ENCODE data around the gene ELP5.
"Not testable (repeated sequence)": the region's sequence is repeated elsewhere in the genome, so short reads cannot be mapped to it uniquely, and the experiment has no call there.

Gene ELP5

GRCh38 chr17:7237266-7237760 is 14.7 kb upstream of the ELP5 start:
- DNase-seq (ENCODE audit: low spot score in 2 of 2) = no peak
- no peaks in the 10 kb centered on the region; the same call in 1 of the 2 replicates for H3K9me3 ChIP-seq
- peaks cover 52% of the 10 kb centered on the region for H3K36me3 ChIP-seq (replicated peaks)
- H3K4me1 ChIP-seq = peaks cover 24% of the 10 kb centered on the region
- no peaks in the 10 kb centered on the region for H3K27me3 ChIP-seq (ENCODE audit: low read depth)
- peak overlapping the region; percentile 95 for H3K4me3 ChIP-seq
- in situ Hi-C loops (cut with MboI; ENCODE audit: low sequenced_read_pairs) = loop anchor here (25.0 kb wide), 1 partner anchor 925 kb away; the partner anchor contains the start of genes PER1 and VAMP2

DNA sequence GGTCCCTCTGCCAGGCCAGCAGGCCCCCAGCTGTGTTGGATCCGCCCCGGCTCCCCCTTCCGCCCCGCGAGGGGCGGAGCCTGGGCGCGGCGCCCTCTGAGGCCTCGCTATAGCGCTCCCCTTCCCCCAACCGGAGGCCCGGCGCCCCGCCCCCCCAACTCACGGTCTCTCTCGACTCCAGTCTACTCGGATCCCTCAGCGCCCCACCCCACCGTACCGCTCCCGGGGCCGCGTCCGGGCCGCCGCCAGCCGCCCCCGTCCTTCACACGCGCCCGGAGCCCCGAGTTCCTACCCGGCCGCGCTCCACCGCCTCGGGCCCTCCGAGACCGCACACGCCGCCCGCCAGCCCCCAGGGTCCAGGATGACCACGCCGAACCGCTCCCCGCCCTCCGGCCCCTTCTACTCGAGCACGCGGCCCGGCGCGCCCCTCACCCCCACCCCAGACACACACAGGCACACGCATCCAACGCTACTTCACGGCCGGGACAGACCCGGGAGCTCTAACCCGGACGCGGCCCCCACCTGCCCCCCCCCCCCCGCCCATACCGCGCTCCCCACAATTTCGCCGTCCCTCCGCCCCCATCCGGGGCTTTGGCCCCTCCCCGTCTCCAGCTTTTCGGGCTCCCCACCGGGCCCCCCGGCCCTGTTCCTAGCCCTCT is 14.1 kb upstream of the ELP5 start:
- H3K9me3 ChIP-seq = no peaks in the 10 kb centered on the region; the same call in 1 of the 2 replicates
- DNase-seq (ENCODE audit: low spot score in 2 of 2) = peak; percentile 53 to 90
- in situ Hi-C loops (cut with MboI; ENCODE audit: low sequenced_read_pairs) = loop anchor here (25.0 kb wide), 1 partner anchor 924 kb away; the partner anchor contains the start of genes PER1 and VAMP2
- H3K36me3 ChIP-seq (replicated peaks) = peaks cover 52% of the 10 kb centered on the region
- peaks cover 20% of the 10 kb centered on the region for H3K4me1 ChIP-seq
- H3K27me3 ChIP-seq (ENCODE audit: low read depth) = no peaks in the 10 kb centered on the region
- peak overlapping the region; percentile 95 for H3K4me3 ChIP-seq

- Histone ChIP-seq H3K36me3 (replicated peaks) (peaks cover 56% of the 10 kb centered on the region), H3K4me1 (peaks cover 23% of the 10 kb centered on the region), H3K9me3 (no peaks in the 10 kb centered on the region; the same call in 1 of the 2 replicates), H3K4me3 (peak overlapping the region; percentile 95), H3K27me3 (ENCODE audit: low read depth) (no peaks in the 10 kb centered on the region)
- in situ Hi-C loops (cut with MboI; ENCODE audit: low sequenced_read_pairs) = loop anchor here (25.0 kb wide), 1 partner anchor 924 kb away; the partner anchor contains the start of genes PER1 and VAMP2
- DNase-seq (ENCODE audit: low spot score in 2 of 2) = peak in 1 of 2 experiments; percentile 47
These were observed 13.5 kb upstream of the ELP5 start for GRCh38 chr17:7238420-7239090.

DNA sequence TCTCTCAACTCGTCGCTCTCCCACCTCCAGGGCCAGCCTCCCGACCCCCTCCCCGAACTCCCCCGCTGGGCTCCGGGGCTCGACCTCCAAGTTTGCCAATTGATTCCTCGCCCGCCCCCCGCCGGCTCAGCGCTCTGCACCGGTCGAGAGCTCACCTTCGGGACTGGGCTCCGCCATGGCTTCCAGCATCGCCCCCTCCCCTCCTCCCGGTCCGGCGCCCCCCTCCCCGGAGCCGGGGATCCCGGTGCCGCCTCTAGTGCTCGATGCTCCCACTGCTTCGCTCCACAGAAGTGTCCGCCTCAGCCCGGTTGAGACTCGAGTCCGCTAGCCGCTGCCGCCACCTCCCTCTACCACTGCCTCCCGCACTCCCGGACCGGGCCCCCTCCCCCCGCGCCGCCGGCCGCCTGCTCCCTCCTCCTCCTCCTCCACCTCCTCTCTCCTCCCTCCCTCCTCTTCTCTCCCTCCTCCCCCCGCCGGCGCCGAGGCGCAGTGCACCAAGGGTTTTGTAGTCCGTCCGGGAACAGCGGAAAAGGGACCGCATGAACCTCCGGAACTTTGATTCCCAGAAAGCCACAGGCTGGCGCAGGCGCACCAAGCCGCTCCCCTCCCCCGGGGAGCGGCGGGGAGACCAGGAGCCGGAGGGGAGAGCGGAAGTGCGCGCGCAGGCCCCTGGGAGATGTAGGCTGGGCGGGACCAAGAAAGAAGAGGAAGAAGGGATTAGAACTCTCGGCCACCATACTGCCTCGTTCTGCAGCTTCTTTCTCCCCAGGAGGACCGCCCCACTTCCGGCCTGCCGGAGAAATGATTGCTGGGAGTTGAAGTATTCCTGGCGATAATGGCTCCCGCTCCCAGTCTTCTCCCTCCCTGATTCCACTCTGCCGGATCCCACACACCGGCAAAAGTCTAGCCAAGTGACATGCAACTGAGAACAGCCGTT is 12.7 kb upstream of the ELP5 start, which contains the start of gene PHF23:
Gene PHF23, minus strand, starts transcription at position 367 of the 937 bp plus-strand sequence. Its CDS starts 178 bp downstream, at position 189.
- peaks cover 63% of the 10 kb centered on the region for H3K36me3 ChIP-seq (replicated peaks)
- peak; percentile 99 for DNase-seq (ENCODE audit: low spot score in 2 of 2)
- H3K4me1 ChIP-seq = peaks cover 23% of the 10 kb centered on the region
- in situ Hi-C loops (cut with MboI; ENCODE audit: low sequenced_read_pairs) = loop anchor here (10.0 to 25.0 kb wide), 2 partner anchors 245 to 923 kb away; partner anchors contain the start of genes PER1, POLR2A, SLC35G6 and VAMP2
- H3K9me3 ChIP-seq = no peaks in the 10 kb centered on the region; the same call in 1 of the 2 replicates
- no peaks in the 10 kb centered on the region for H3K27me3 ChIP-seq (ENCODE audit: low read depth)
- peak within 1 kb of the TSS; percentile 95 for H3K4me3 ChIP-seq

GRCh38 chr17:7240375-7240774 is 11.6 kb upstream of the ELP5 start:
- Histone ChIP-seq H3K9me3 (no peaks in the 10 kb centered on the region; the same call in 1 of the 2 replicates), H3K4me3 (peak overlapping the region; percentile 6; the same call in 1 of the 2 replicates), H3K36me3 (replicated peaks) (peaks cover 61% of the 10 kb centered on the region), H3K4me1 (peaks cover 19% of the 10 kb centered on the region), H3K27me3 (ENCODE audit: low read depth) (no peaks in the 10 kb centered on the region)
- DNase-seq (ENCODE audit: low spot score in 2 of 2) = no peak
- in situ Hi-C loops (cut with MboI; ENCODE audit: low sequenced_read_pairs) = loop anchor here (10.0 to 25.0 kb wide), 2 partner anchors 244 to 922 kb away; partner anchors contain the start of genes PER1, POLR2A, SLC35G6 and VAMP2

DNA sequence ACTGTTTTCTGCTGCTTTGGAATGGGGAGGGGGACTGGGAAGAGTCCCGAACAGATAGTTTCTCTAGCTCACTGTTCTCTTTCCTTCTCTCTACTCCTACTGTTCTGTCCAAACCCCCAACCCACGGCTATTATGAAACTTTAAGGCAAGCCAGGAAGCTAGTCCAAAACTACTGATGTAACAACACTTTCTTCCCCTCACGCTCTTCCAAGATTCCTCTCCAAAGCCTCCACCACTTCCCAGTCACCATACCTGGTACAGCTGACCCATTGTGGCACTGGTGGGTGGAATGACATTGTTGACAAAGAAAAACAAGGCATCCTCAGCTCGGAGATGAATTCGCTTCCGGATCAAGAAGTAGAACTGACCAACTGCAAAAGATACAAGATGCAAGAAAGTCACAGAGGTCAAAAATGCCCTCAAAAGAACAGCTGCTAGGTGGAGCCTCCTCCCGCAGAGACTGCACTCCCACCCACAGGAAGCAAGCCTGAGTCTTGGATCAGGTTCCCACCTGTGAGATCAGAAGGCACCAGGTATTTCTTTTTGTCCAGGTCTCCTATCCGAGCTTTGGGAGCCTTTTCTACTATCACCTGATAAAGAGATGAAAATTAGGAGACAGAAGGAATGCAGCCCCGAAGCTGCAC is 10.8 kb upstream of the ELP5 start:
- H3K4me1 ChIP-seq = peaks cover 19% of the 10 kb centered on the region
- no peaks in the 10 kb centered on the region; the same call in 1 of the 2 replicates for H3K9me3 ChIP-seq
- H3K36me3 ChIP-seq (replicated peaks) = peaks cover 61% of the 10 kb centered on the region
- in situ Hi-C loops (cut with MboI; ENCODE audit: low sequenced_read_pairs) = loop anchor here (10.0 to 25.0 kb wide), 2 partner anchors 244 to 921 kb away; partner anchors contain the start of genes PER1, POLR2A, SLC35G6 and VAMP2
- DNase-seq (ENCODE audit: low spot score in 2 of 2) = no peak
- H3K4me3 ChIP-seq = peak overlapping the region; percentile 71
- H3K27me3 ChIP-seq (ENCODE audit: low read depth) = no peaks in the 10 kb centered on the region

DNA sequence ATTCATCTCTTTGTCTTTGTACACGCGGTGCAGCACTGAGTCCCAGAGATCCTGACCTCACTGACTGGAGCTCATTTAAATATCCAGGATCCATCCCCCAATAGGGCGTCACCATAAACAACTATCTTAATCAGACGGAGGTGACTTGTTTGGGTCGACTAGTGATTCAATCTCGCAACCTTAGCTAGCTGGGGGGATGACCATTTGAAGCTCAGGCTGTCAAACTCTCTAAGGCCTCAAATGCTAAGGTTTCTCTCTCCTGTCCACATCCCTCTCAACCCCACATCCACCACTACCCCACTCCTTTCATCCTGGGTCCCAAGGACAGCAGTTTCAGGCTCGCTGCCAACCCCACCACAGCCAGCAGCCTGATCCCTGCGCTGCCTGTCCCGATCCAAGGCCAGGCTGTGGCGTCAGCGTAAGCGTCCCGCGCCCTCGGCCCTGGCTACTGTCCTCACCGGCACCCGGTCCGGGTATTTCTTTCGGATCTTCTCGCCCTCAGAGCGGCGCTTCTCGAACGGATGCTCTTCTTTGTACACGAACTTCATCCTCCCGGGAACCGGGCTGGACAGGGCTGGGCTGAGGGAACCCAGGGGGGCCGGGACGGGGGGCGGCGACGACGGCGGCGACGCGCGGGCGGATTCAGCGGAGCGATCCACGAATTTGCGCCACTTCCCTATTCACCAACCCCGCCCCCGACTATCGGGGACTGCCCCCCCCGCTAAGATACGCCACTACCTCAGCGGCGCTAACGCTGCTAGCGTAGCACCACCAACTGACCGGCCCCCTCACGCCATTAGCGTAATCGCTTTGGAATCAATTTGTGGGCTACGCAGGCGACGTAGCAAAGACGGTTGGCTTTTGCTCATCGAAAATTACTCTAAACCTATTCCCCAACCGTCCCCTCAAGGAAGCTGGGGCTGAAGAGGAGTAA is 10.0 kb upstream of the ELP5 start, which contains the start of gene GABARAP:
Gene GABARAP, minus strand, starts transcription at position 667 of the 934 bp plus-strand sequence. Its CDS starts 119 bp downstream, at position 548.
- H3K36me3 ChIP-seq (replicated peaks) = peaks cover 61% of the 10 kb centered on the region
- no peaks in the 10 kb centered on the region for H3K27me3 ChIP-seq (ENCODE audit: low read depth)
- in situ Hi-C loops (cut with MboI; ENCODE audit: low sequenced_read_pairs) = loop anchor here (10.0 to 25.0 kb wide), 2 partner anchors 243 to 920 kb away; partner anchors contain the start of genes PER1, POLR2A, SLC35G6 and VAMP2
- H3K4me3 ChIP-seq = peak within 1 kb of the TSS; percentile 71
- peak; percentile 74 to 95 for DNase-seq (ENCODE audit: low spot score in 2 of 2)
- peaks cover 19% of the 10 kb centered on the region for H3K4me1 ChIP-seq
- H3K9me3 ChIP-seq = no peaks in the 10 kb centered on the region; the same call in 1 of the 2 replicates

DNA sequence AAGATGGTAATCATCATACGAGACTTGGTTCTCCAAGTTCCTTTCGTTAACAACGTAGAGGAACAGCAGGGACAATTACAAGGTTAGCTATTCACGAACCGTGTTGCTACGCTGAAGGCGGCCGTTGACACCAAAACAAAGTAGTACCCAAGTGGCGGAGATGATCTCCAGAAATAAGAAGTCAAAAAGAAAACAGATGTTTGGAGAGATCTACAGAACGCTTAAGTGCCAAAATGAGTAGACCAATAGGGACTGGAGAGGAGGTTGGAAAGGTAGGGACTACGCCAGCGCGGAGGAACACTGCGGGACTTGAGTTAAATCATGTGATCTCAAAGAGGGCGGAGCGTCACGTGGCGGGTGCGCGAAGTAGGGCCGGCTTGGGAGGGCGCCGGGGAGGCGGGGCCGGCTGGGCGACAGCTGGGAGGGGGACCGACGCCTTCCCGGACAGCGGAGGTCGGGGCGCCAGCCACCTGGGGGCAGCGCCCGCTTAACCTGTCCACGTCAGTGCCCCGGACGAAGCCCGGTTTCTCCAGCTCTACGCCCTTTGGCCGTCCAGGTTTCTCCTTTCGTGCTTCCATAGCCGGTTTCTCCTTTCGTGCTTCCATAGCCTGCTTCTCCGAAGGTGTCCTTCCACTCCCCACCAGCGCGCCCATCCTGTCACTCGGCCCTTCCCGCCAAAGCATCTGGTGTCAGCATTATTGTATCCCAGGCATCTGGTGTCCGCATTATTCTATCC is 9.1 kb upstream of the ELP5 start:
- Histone ChIP-seq H3K4me3 (peak overlapping the region; percentile 71), H3K36me3 (replicated peaks) (peaks cover 56% of the 10 kb centered on the region), H3K4me1 (peaks cover 14% of the 10 kb centered on the region), H3K9me3 (no peaks in the 10 kb centered on the region; the same call in 1 of the 2 replicates), H3K27me3 (ENCODE audit: low read depth) (no peaks in the 10 kb centered on the region)
- DNase-seq (ENCODE audit: low spot score in 2 of 2) = peak; percentile 83 to 97
- in situ Hi-C loops (cut with MboI; ENCODE audit: low sequenced_read_pairs) = loop anchor here (10.0 to 25.0 kb wide), 2 partner anchors 242 to 919 kb away; partner anchors contain the start of genes PER1, POLR2A, SLC35G6 and VAMP2

- Histone ChIP-seq H3K4me3 (peak overlapping the region; percentile 71), H3K36me3 (replicated peaks) (peaks cover 56% of the 10 kb centered on the region), H3K27me3 (ENCODE audit: low read depth) (no peaks in the 10 kb centered on the region), H3K4me1 (peaks cover 14% of the 10 kb centered on the region), H3K9me3 (no peaks in the 10 kb centered on the region; the same call in 1 of the 2 replicates)
- in situ Hi-C loops (cut with MboI; ENCODE audit: low sequenced_read_pairs) = loop anchor here (10.0 to 25.0 kb wide), 2 partner anchors 241 to 919 kb away; partner anchors contain the start of genes PER1, POLR2A, SLC35G6 and VAMP2
- no peak for DNase-seq (ENCODE audit: low spot score in 2 of 2)
These were observed 8.6 kb upstream of the ELP5 start for GRCh38 chr17:7243453-7243729.

DNA sequence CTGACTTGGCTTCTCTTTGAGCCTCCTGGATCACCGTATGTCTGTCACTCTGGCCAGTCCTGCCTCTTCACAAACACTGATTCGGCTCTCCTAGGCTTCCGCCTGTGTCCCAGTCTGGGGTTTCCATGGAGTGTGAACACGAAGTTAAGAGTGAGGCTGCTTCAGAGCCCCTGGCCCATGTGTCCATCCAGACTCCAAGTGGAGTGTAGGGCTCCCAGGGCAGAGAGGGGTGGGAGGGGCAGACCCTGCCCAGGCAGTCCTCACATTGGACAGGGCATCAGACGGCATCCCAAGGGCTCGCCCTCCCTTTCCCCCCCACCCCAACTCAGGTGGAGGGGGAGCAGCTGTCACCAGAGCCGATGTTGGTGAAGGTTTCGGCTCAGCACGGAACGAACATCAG is 8.2 kb upstream of the ELP5 start:
- Histone ChIP-seq H3K4me1 (peaks cover 14% of the 10 kb centered on the region), H3K36me3 (replicated peaks) (peaks cover 59% of the 10 kb centered on the region)
- H3K4me3 ChIP-seq; H3K9me3 ChIP-seq; H3K27me3 ChIP-seq (ENCODE audit: low read depth); DNase-seq (ENCODE audit: low spot score in 2 of 2): not testable (repeated sequence)
- in situ Hi-C loops (cut with MboI; ENCODE audit: low sequenced_read_pairs) = loop anchor here (10.0 to 25.0 kb wide), 2 partner anchors 241 to 918 kb away; partner anchors contain the start of genes PER1, POLR2A, SLC35G6 and VAMP2

DNA sequence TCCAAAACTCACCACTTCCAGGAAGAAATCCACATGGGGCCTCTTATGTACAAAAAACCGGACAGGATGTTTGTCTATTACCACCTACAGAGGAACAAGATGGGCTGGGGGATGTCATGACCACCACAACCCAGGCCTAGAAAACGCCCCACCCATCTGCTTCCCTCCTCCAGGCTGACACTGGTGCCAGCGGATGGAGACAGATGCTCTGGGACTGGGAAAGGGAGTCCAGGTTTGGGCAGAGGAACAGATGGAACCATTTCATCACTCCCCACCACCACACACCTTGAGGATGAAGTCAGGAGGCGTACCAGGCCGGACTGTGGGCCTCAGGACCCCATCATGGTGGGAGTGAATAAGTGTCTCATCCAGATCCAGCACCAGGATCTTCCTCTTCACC is 5.2 kb upstream of the ELP5 start:
- DNase-seq (ENCODE audit: low spot score in 2 of 2) = no peak
- in situ Hi-C loops (cut with MboI; ENCODE audit: low sequenced_read_pairs) = loop anchor here (10.0 to 25.0 kb wide), 2 partner anchors 238 to 916 kb away; partner anchors contain the start of genes PER1, POLR2A, SLC35G6 and VAMP2
- Histone ChIP-seq H3K27me3 (ENCODE audit: low read depth) (no peaks in the 10 kb centered on the region), H3K4me3 (no peak overlapping the region), H3K36me3 (replicated peaks) (peaks cover 39% of the 10 kb centered on the region), H3K4me1 (peaks cover 12% of the 10 kb centered on the region), H3K9me3 (no peaks in the 10 kb centered on the region)

Data from HAP-1 (cell line).